Measurements from ENCODE around the gene RIMBP3B. TPM values are rescaled to one million over a fixed set of nuclear protein-coding genes. Genes with fewer than 3 reads are reported as not detected.
"Not testable (repeated sequence)": the region's sequence is repeated elsewhere in the genome, so short reads cannot be mapped to it uniquely, and the experiment has no call there.

RIMBP3B gene
- total and polyA plus RNA-seq, 8 donors, result 0.03 TPM; not detected in 7

DNA sequence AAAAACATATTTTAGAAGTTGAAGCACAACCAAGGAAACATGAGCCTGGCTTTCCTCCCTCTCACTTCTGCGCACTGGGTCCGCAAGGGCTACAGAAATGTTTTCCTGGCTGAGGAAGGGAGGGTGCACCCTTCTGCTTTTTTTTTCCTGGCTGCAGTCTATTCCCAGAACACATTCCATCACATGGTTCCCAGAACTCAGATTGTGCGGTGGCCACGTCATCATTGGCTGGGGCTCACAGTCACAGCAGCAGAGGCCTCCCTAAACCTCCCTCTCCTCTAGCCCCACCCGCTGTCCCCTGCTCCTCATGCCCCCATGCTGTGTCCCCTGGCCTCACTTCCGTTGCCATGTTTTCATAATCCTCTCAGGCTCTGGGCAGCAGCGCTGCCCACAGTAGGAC lies 5.9 kb downstream of the RIMBP3B start:
- intact Hi-C loops (cut with DNase I; ENCODE audit: low total_unique reads); H3K27me3 ChIP-seq; H3K36me3 ChIP-seq; H3K4me1 ChIP-seq; H3K4me3 ChIP-seq; DNase-seq; H3K27ac ChIP-seq; H3K9me3 ChIP-seq: not testable (repeated sequence)
- no CpG with 5 or more reads among the region's 7 CpGs for WGBS, 5 donors

DNA sequence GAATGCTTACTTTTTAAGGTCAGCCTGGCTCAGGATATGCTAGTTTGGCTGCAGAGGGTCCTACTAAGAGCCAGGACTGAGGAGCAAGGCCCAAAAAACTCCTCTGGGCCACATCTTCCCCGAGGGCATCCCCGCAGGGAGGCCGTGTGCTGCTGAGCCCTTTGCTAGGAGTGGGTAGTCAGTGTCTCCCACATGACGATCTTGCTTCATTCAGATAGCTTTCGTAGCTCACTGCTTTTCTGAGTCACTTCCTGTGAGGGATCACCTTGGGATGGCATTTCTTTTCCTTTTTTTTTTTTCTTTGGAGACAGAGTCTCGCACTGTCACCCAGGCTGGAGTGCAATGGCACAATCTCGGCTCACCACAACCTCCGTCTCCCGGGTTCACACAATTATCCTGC lies 6.5 kb downstream of the RIMBP3B start:
- intact Hi-C loops (cut with DNase I; ENCODE audit: low total_unique reads); H3K27me3 ChIP-seq; H3K36me3 ChIP-seq; H3K4me3 ChIP-seq; H3K27ac ChIP-seq; H3K4me1 ChIP-seq; DNase-seq; H3K9me3 ChIP-seq: not testable (repeated sequence)
- no CpG with 5 or more reads among the region's 9 CpGs for WGBS, 5 donors

DNA sequence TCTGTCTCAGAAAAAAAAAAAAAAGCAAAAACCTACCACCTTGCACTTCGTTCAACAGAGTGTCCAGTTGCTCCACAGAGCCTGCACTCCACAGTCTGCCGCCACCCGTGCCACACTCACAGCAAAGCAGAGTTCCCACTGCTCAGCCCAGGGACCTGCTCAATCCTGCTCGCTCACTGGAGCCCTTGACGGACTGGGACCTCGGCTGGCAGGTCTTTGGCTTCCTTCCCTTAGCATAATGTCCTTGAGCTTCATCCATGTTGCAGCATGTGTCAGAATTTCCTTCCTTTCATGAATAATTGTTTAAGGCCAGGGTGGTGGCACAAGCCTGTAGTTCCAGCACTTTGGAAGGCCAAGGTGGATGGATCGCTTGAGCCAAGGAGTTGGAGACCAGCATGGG lies 11.1 kb downstream of the RIMBP3B start:
- intact Hi-C loops (cut with DNase I; ENCODE audit: low total_unique reads); H3K4me3 ChIP-seq; H3K27me3 ChIP-seq; H3K36me3 ChIP-seq; H3K27ac ChIP-seq; DNase-seq; H3K9me3 ChIP-seq; H3K4me1 ChIP-seq: not testable (repeated sequence)
- no CpG with 5 or more reads among the region's 7 CpGs for WGBS, 5 donors

DNA sequence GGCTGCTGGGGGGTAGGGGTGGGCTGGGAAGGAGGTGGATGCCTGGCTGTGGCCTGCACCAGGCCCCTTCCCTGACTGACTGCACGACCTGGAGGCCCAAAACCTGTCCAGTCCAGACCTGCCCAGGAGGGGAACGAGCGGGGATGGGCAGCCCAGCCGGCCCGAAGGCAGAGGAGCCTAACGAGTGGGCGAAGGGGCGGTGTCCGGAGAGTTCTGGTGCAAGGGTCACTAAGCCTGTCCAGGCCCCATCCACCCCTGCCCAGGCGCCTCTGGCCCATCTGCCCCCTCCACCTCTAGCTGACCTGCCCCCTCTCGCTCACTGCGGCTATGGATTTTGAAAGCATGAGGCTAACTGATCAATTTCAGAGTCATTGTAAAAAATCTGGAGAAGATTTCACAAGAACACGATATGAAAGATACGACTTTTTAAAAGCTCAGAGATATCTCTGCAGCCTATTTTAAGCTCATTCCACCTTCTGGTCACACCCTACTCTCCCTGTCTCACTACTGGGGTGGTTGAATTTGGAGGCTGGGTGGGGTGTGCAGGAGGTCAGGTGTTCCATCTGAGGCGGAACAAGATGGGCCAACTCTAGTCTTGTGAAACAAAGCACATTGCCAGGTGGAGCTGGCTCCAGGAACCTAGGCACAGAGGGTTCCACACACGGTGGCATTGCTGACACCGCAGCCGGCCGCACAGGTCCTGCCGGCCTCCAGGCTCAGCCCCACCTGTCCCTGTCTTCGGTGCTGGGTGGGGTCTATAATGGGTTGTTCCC lies 17.8 kb downstream of the RIMBP3B start:
- H3K27ac ChIP-seq; H3K4me3 ChIP-seq; DNase-seq; intact Hi-C loops (cut with DNase I; ENCODE audit: low total_unique reads); H3K36me3 ChIP-seq; H3K27me3 ChIP-seq; H3K9me3 ChIP-seq; H3K4me1 ChIP-seq: not testable (repeated sequence)
- no CpG with 5 or more reads among the region's 21 CpGs for WGBS, 5 donors

DNA sequence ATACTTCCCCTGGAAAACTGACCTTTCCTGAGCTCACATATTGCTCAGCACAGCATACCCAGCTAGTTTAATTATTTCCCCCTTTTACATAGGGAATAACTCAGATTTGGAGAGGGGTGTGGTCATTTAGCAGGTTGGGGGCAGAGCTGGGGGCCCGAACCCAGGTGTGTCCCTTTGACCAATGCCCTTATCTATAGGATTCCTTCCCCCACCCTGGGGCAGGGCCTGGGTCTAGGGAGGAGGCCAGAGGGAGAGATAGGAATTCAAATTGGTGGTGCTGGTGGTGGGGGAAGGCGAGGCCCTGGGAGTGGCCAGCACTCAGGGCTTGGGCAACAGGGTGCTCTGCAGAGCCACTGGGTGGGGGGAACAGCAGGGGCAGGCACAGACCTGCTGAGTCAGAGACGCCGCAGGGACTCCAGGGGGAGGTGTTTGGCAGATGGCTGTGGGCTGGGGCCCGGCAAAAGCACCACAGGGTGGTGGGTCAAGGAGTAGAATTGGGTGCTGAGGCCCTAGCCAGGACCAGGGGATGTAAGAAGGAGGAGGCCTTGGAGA lies 19.3 kb downstream of the RIMBP3B start:
- H3K27ac ChIP-seq; H3K9me3 ChIP-seq; H3K36me3 ChIP-seq; intact Hi-C loops (cut with DNase I; ENCODE audit: low total_unique reads); DNase-seq; H3K4me1 ChIP-seq; H3K4me3 ChIP-seq; H3K27me3 ChIP-seq: not testable (repeated sequence)
- WGBS, 5 donors, result 36 to 67% (median 57%) methylated on average over 1 of the region's 5 CpGs; no CpG with 5 or more reads in 2 of the 5 donors

DNA sequence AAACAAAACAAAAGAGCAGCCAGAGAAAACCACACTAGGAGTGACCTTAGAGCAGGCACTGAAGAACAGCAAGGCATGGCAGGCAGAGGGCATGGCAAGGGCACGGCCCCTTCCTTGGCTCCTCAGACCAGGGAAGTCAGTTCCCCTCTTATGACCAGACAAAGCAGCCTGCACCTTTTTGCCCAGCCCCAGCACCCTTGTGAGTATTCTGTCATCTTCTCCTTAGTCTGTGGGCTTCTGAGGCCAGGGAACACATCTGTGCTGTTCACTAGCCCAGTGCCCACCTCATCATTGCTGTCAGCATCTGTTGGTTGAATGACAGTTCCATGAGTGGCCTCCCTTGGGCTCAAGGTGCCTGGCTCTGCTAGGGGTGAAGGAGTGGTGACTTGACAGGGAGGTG lies 23.6 kb downstream of the RIMBP3B start:
- intact Hi-C loops (cut with DNase I; ENCODE audit: low total_unique reads); H3K4me3 ChIP-seq; H3K27me3 ChIP-seq; H3K36me3 ChIP-seq; H3K9me3 ChIP-seq; DNase-seq; H3K27ac ChIP-seq; H3K4me1 ChIP-seq: not testable (repeated sequence)
- no CpG with 5 or more reads among the region's 1 CpG for WGBS, 5 donors

DNA sequence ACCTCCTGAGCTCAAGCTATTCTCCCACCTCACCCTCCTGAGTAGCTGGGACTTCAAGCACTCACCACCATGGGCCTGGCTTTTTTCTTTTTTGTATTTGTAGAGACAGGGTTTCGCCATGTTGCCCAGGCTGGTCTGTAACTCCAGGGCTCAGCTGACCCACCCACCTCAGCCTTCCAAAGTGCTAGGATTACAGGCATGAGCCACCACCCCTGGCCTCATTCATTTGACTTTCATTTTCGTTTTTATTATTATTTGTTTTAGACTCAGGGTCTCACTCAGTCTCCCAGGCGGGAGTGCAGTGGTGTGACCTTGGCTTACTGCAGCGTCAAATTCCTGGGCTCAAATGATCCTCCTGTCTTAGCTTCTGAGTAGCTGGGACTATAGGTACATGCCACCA lies 24.2 kb downstream of the RIMBP3B start:
- WGBS, 5 donors, result 71% methylated on average over 1 of the region's 4 CpGs; no CpG with 5 or more reads in 4 of the 5 donors
- H3K9me3 ChIP-seq, result not testable (repeated sequence)

DNA sequence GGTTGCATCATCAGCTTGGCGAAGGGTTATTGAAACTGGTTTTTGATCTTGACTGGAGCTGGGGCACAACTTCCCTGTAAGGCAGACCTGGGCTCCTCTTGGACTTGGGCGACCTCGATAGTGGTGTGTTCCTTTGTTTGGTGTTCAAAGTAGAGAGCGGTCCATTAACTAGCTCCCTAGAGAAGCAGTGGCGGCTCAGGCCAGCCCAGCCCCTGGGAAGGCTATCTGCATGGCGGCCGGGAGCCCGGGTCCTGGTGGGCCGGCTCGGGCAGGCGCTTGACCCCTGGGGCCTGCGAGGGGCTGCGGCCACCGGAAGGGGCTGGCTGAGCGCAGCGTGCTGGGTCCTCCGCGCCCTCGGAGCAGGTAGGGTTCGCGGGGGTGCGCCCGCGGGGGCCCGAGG lies 32.8 kb downstream of the RIMBP3B start:
- DNase-seq; intact Hi-C loops (cut with DNase I; ENCODE audit: low total_unique reads); H3K4me3 ChIP-seq; H3K27ac ChIP-seq; H3K27me3 ChIP-seq; H3K4me1 ChIP-seq; H3K36me3 ChIP-seq; H3K9me3 ChIP-seq: not testable (repeated sequence)
- 11 to 43% (median 17%) methylated on average over 4 to 6 of the region's 25 CpGs for WGBS, 5 donors

More for the DNA sequence above, 24.2 kb downstream of the RIMBP3B start:
- H3K27me3 ChIP-seq; H3K4me3 ChIP-seq; H3K27ac ChIP-seq; intact Hi-C loops (cut with DNase I; ENCODE audit: low total_unique reads); H3K4me1 ChIP-seq; DNase-seq; H3K36me3 ChIP-seq: not testable (repeated sequence)

DNA sequence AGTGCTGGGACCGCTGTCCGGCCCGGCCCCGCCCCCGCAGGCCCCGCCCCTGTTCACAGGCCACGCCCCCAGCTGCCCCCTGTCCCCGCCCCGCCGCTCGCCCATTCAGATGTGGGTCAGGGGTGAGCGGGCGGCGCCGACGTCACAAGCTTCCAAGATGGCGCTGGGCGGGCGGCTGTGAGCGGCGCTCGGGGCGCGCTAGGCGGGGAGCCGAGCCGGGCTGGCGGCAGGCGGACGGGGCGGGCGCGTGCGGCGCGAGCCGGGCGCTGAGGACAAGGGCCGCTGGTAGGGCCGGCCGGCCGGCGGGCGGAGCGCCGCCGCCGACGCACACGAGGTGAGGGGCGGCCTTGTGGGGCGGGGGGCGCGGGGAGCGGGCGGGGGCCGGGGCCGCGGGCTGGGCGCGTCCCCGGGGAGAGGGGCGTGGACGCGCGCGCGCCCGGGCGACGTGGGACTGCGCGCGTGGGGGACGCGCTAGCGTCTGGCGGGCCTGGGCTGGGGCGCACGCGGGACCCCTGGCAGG lies 33.7 kb downstream of the RIMBP3B start, which contains the start of gene HIC2:
Gene HIC2, plus strand, starts transcription at position 145 of the 520 bp plus-strand sequence. CDS start 25,461 bp downstream, outside the sequence.
- H3K4me1 ChIP-seq; H3K9me3 ChIP-seq; H3K36me3 ChIP-seq; H3K27me3 ChIP-seq; intact Hi-C loops (cut with DNase I; ENCODE audit: low total_unique reads); DNase-seq: not testable (repeated sequence)
- peak within 1 kb of the TSS in 2 of 5 donors; percentile 57 to 75 for H3K27ac ChIP-seq
- H3K4me3 ChIP-seq, result peak within 1 kb of the TSS; percentile 41 to 44 (median 44)
- 1 to 3% (median 2%) methylated on average over 10 to 38 of the region's 81 CpGs; no CpG with 5 or more reads in 2 of the 5 donors for WGBS, 5 donors

DNA sequence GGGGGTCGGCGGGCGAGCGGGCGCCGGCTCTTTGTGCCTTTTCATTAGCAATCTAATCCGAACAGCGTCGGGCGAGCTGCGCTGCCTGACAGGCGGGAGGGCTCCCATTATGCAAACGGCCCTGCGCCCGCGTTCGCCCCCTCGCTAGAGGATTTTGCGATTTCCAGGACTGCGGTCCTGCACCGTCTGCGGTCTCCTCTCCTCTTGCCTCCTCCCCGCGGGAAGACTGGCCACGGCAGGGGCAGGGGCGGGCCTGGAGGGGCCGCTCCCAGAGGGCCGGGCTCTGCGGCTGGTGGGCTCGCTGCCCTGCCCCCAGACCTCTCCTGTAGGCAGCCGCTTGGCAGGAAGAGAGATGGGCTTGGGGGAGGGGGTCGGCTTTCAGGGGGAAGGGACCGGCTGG lies 34.3 kb downstream of the RIMBP3B start:
- WGBS, 5 donors, result 0 to 2% (median 0%) methylated on average over 9 to 17 of the region's 33 CpGs; no CpG with 5 or more reads in 1 of the 5 donors
- peak in 1 of 2 donors; percentile 24 for DNase-seq
- not testable (repeated sequence) for H3K27me3 ChIP-seq

DNA sequence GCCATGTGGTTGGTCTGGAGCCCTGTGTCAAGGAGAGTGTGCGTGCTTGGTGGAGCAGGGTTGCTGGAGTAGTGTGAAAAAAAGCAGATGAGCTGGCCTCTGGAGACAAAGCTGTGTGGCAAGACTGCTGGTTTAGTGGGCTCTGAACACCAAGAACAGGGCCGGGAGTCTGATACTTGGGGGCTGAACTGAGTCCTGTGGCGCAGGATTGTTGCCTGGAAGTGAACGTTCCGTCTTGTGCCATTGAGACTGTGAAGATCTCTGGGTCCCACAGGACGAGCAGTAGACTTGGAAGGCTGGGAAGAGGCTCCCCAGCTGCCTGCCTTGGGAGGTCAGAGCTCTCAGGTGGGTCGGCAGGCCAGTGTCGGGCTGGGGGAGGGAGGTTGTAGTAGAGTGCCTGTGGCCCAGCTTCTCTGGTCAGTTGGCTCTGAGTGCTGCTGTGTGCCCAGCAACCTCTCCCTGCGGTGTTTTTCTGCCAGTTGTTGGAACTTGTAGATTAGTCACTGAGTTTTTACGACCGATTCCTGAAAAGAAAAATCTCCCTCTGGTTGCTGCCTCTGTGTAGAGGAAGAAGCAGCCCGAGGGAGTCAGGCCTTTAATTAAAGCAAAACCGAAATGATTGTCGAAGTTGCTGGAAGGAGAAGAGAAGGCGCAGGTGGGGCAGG lies 35.6 kb downstream of the RIMBP3B start:
- H3K27me3 ChIP-seq; intact Hi-C loops (cut with DNase I; ENCODE audit: low total_unique reads); H3K9me3 ChIP-seq; H3K4me3 ChIP-seq; H3K36me3 ChIP-seq; H3K27ac ChIP-seq; H3K4me1 ChIP-seq; DNase-seq: not testable (repeated sequence)
- 71 to 90% (median 86%) methylated on average over 5 of the region's 15 CpGs; no CpG with 5 or more reads in 1 of the 5 donors for WGBS, 5 donors

More for the DNA sequence above, 34.3 kb downstream of the RIMBP3B start:
- intact Hi-C loops (cut with DNase I; ENCODE audit: low total_unique reads); H3K9me3 ChIP-seq; H3K36me3 ChIP-seq; H3K4me1 ChIP-seq: not testable (repeated sequence)
- H3K4me3 ChIP-seq, result peak overlapping the region; percentile 41 to 44 (median 44)
- peak overlapping the region in 2 of 5 donors; percentile 57 to 75 for H3K27ac ChIP-seq

Measured in stomach (tissue), 9 donors.